Gastroesophageal sphincter (tissue), 4 donors: ENCODE data around the gene SF3B4. TPM values are rescaled to one million over a fixed set of nuclear protein-coding genes. Genes with fewer than 3 reads are reported as not detected.

Experiments
- ATAC-seq: fragments of 150-250 bp; one replicate; pipeline ENCODE4 v1.9.1; 2016; ENCODE audit warnings: mild to moderate bottlenecking, moderate library complexity
- H3K27ac ChIP-seq, 4 donors: fragments of 200-600 bp; sonication (generic) in 3 of 4; 1 replicate in 3 of 4; 2 replicates in 1 of 4; pipeline ENCODE4 v1.5.1; 2016 to 2019
- H3K27me3 ChIP-seq: fragments of 200-600 bp; sonication (generic); one replicate; pipeline ENCODE4 v1.5.1; 2019
- H3K36me3 ChIP-seq, 2 donors: fragments of 200-600 bp; sonication (generic); one replicate each; pipeline ENCODE4 v1.5.1; 2019; ENCODE audit warnings: control low read depth in 1 of 2
- H3K4me1 ChIP-seq, 3 donors: fragments of 200-600 bp; sonication (generic); 1 replicate in 2 of 3; 2 replicates in 1 of 3; pipeline ENCODE4 v1.5.1; 2016 to 2019; ENCODE audit warnings: control low read depth in 2 of 3
- H3K4me3 ChIP-seq, 2 donors: fragments of 200-600 bp; sonication (generic); one replicate each; pipeline ENCODE4 v1.5.1; 2019; ENCODE audit warnings: mild to moderate bottlenecking in 1 of 2, moderate library complexity in 1 of 2
- H3K9me3 ChIP-seq, 3 donors: fragments of 200-600 bp; sonication (generic); one replicate each; pipeline ENCODE4 v1.5.1; 2017 to 2019; ENCODE audit warnings: control low read depth in 2 of 3
- EP300 ChIP-seq: sonication (generic); formaldehyde crosslinking; IDR thresholded peaks from one replicate; pipeline ENCODE4 v1.6.1; 2017; ENCODE audit warnings: antibody characterized with exemption, mild to moderate bottlenecking
- POLR2A ChIP-seq, 2 donors: fragments of 450-650 bp; IDR thresholded peaks; one replicate each; pipeline ENCODE4 v1.6.1; 2017; ENCODE audit warnings: antibody characterized with exemption in 2 of 2, mild to moderate bottlenecking in 2 of 2, moderate library complexity in 1 of 2
- POLR2AphosphoS5 ChIP-seq: sonication (generic); formaldehyde crosslinking; IDR thresholded peaks from one replicate; pipeline ENCODE4 v1.6.1; 2017; ENCODE audit warnings: antibody characterized with exemption
- WGBS, 2 donors: methylation state at CpG; one replicate each; pipeline ENCODE4 v1.1.5; 2018; ENCODE audit warnings: low coverage in 1 of 2; 5-methylcytosine and 5-hydroxymethylcytosine counted together
- total RNA-seq, 4 donors: library from RNA; depleted of rRNA; stranded (reverse); fragments of >200 nt; gene quantifications; one replicate each; pipeline ENCODE4 v1.1.0, GENCODE V29; 2016
- TF ChIP-seq, protein P1 (sequence below), 4 experiments: fragments of 200-600 bp in 2 of 4; fragments of 450-650 bp in 2 of 4; sonication (generic) in 1 of 4; IDR thresholded peaks; one replicate each; pipeline ENCODE4 v1.5.1; 2017 to 2019; ENCODE audit warnings: antibody characterized with exemption in 4 of 4, mild to moderate bottlenecking in 2 of 4, moderate library complexity in 2 of 4

Gene SF3B4
- total RNA-seq, 4 donors from 2014 or later, result 9.7 to 17.9 (median 14.0) TPM

DNA sequence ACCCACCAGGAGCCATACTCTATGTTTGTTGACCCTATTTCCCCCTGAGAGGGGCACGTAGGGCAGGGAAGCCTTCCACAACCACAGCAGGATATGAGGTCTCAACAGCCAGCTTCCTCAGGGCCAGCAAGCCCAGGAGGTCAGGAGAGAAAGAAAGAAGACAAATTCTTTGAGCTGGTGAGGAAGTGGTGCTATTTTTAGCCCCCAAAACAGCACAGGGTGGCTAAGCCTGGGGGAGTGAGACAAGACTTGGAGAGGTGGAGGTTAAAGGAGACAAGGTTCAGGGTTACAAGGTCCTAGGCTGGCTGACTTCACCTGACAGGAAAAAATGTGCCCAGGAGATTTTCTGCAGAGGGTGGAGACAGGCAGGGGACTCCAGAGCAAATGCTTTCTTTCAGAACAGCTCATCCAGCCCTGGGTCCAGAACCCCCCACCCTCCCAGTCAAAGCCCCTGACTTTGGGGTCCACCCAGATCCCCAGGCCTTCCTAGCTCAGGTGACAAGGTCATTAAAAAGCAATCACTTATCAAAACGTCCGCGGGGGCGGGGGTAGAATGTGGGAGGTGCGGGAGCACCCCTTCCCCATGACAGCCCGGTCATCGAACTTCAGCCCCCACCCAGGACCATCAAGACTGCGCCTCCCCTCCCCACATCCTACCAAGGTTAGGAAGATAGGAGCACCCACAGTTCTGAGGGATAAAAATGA, 11.3 kb downstream of the SF3B4 start:
- H3K36me3 ChIP-seq, result peaks cover 0 to 13% of the 10 kb centered on the region in 2 donors
- peak overlapping the region in 1 of 2 donors; percentile 64 for H3K4me3 ChIP-seq
- WGBS, 2 donors, result 10% methylated on average over 2 of the region's 9 CpGs; no CpG with 5 or more reads in 1 of the 2 donors
- peak overlapping the region in 3 of 4 donors; percentile 34 to 60 (median 35) for H3K27ac ChIP-seq
- peaks cover 0 to 26% (median 10%) of the 10 kb centered on the region in 3 donors for H3K4me1 ChIP-seq
- no peaks in the 10 kb centered on the region for H3K9me3 ChIP-seq
- no peaks in the 10 kb centered on the region for H3K27me3 ChIP-seq
- ATAC-seq, result no peak
- TF ChIP-seq POLR2A (IDR thresholded peaks at IDR 0.05), result no peak
- no peak for TF ChIP-seq EP300
- TF ChIP-seq, protein P1, sequence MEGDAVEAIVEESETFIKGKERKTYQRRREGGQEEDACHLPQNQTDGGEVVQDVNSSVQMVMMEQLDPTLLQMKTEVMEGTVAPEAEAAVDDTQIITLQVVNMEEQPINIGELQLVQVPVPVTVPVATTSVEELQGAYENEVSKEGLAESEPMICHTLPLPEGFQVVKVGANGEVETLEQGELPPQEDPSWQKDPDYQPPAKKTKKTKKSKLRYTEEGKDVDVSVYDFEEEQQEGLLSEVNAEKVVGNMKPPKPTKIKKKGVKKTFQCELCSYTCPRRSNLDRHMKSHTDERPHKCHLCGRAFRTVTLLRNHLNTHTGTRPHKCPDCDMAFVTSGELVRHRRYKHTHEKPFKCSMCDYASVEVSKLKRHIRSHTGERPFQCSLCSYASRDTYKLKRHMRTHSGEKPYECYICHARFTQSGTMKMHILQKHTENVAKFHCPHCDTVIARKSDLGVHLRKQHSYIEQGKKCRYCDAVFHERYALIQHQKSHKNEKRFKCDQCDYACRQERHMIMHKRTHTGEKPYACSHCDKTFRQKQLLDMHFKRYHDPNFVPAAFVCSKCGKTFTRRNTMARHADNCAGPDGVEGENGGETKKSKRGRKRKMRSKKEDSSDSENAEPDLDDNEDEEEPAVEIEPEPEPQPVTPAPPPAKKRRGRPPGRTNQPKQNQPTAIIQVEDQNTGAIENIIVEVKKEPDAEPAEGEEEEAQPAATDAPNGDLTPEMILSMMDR (IDR thresholded peaks at IDR 0.05), result no peak
- TF ChIP-seq POLR2AphosphoS5, result no peak

DNA sequence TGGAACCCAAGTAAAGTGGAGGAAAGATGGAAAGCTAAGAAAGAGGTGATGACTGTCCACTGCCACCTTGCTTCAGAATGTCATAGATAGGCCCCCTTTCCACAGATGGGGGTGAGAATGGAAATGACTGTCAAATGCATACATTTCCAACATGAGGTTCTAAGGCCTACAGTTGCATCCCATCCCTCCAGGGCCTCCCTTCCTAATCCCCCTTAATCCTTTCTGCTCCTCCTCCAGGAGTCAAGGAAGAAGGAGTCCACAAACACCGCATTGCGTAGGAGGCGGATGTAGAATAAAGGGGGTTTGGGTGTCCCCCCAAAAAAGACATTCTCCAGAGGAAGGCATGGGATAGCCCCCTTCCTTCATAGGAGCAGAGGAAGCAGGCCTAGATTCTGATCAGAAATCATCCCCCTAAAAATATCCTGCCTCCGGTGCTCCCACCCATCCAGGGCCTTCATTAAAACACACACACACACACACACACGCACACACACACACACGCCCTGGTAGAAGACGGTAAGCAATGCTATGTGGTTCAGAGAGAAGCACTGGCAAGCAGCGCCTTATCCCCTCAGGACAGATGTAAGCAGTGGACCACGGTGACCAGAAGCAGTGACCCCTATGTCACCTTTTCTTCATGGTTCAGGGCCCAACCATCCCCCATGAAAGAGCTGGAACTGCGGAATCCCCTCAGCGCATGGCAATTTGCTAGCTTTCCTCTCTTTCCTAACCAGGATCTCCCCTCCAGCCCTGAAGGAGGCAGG, 12.0 kb downstream of the SF3B4 start:
- H3K4me1 ChIP-seq, result peaks cover 0 to 26% (median 10%) of the 10 kb centered on the region in 3 donors
- H3K27me3 ChIP-seq, result no peaks in the 10 kb centered on the region
- peaks cover 0 to 19% of the 10 kb centered on the region in 2 donors for H3K36me3 ChIP-seq
- H3K4me3 ChIP-seq, result no peak overlapping the region
- peak overlapping the region in 3 of 4 donors; percentile 34 to 60 (median 35) for H3K27ac ChIP-seq
- no peak for ATAC-seq
- no peaks in the 10 kb centered on the region for H3K9me3 ChIP-seq
- WGBS, 2 donors, result 82 to 85% methylated on average over 6 to 9 of the region's 11 CpGs
- TF ChIP-seq EP300 (no peak), POLR2A (IDR thresholded peaks at IDR 0.05) (no peak), POLR2AphosphoS5 (no peak)
- TF ChIP-seq, protein P1 (IDR thresholded peaks at IDR 0.05), result no peak

DNA sequence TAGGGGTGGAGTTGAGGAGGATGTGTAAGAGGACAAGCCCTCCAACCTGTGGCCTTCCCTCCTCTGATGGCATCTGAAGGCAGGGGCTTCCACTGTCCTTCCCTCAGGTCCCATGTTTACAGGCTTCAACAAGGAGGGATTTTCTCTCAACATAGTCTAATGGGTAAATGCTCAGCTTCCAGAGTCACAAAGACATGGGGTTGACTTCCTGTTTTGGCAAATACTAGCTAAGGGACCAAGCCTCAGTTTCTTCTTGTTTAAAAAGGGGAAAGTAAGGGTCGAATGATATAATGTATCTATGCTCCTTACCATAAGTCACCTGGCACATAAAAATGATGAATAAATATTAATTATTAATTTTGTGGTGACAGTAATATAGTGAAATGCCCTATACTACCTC, 13.1 kb downstream of the SF3B4 start:
- no peak for TF ChIP-seq POLR2A (IDR thresholded peaks at IDR 0.05)
- H3K36me3 ChIP-seq, result peaks cover 0 to 30% of the 10 kb centered on the region in 2 donors
- no peak for ATAC-seq
- H3K9me3 ChIP-seq, result no peaks in the 10 kb centered on the region
- 82 to 89% methylated on average over 1 of the region's 1 CpG for WGBS, 2 donors
- H3K27ac ChIP-seq, result no peak overlapping the region
- H3K4me1 ChIP-seq, result peaks cover 0 to 26% (median 10%) of the 10 kb centered on the region in 3 donors
- H3K27me3 ChIP-seq, result no peaks in the 10 kb centered on the region
- no peak overlapping the region for H3K4me3 ChIP-seq

DNA sequence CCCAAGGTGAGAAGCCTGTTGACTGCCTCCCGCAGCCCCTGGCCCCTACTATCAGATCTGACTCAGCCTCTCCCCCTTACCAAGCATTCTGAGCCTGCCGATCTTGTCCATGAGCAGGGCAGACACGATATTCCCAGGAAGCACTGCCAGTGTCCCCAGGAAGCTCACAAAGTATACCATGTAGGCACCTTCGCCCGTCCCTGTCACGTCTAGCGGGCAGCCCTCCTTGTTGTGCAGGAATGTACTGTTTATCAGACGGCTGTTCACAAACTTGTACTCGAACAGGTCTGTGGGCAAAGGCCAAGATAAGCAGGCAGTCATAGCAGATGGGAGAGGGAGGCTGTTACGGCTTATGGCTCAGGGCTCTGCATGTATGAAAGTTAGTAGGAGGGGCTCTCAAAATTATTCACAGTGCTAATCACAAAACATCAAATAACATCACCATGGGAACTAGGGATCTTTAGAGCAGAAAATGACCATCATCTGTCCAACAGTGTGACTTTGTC, 21.0 kb downstream of the SF3B4 start:
- 78 to 100% methylated on average over 3 of the region's 10 CpGs for WGBS, 2 donors

More for the DNA sequence above, 21.0 kb downstream of the SF3B4 start:
- no peak for TF ChIP-seq POLR2A (IDR thresholded peaks at IDR 0.05)
- TF ChIP-seq POLR2AphosphoS5, result no peak
- TF ChIP-seq EP300, result no peak
- TF ChIP-seq, protein P1 (IDR thresholded peaks at IDR 0.05), result no peak
- Histone ChIP-seq H3K9me3 (no peaks in the 10 kb centered on the region), H3K27me3 (no peaks in the 10 kb centered on the region), H3K36me3 (peaks cover 0 to 61% of the 10 kb centered on the region in 2 donors), H3K4me3 (no peak overlapping the region), H3K27ac (no peak overlapping the region), H3K4me1 (no peaks in the 10 kb centered on the region)
- no peak for ATAC-seq
